Neural cell (in vitro differentiated cells): ENCODE measurements around the gene RGR. TPM values are rescaled to one million over a fixed set of nuclear protein-coding genes. Genes with fewer than 3 reads are reported as not detected.

Source experiments
- H2AFZ ChIP-seq: fragments of 200-600, 300-800 bp; sonication (generic), shearing (Covaris generic); 2 replicates; pipeline ENCODE4 v1.6.0; 2014; ENCODE audit warnings: low read depth, mild to moderate bottlenecking, antibody characterized with exemption, low read length, moderate library complexity
- H3F3A ChIP-seq: fragments of 200-600 bp; shearing (Covaris generic); 2 replicates; pipeline ENCODE4 v1.6.1; 2016; ENCODE audit warnings: mild to moderate bottlenecking, moderate library complexity, mixed read lengths, antibody characterized with exemption, low read length; ENCODE audit not compliant: insufficient read depth, poor library complexity, severe bottlenecking
- H3K27ac ChIP-seq: fragments of 200-600, 300-800 bp; sonication (generic), shearing (Covaris generic); 2 replicates; pipeline ENCODE4 v1.5.1; 2014; ENCODE audit warnings: mild to moderate bottlenecking, low read length, moderate library complexity
- H3K27me3 ChIP-seq: fragments of 300-800, 200-600 bp; sonication (generic), shearing (Covaris generic); 2 replicates; pipeline ENCODE4 v1.6.0; 2014; ENCODE audit warnings: mild to moderate bottlenecking, low read depth, low read length, moderate library complexity; ENCODE audit not compliant: insufficient read depth
- H3K36me3 ChIP-seq: fragments of 300-800, 200-600 bp; sonication (generic), shearing (Covaris generic); 2 replicates; pipeline ENCODE4 v1.5.1; 2014; ENCODE audit warnings: mild to moderate bottlenecking, antibody characterized with exemption, low read length, moderate library complexity; ENCODE audit not compliant: insufficient read depth
- H3K4me2 ChIP-seq: fragments of 300-800, 200-600 bp; sonication (generic), shearing (Covaris generic); 2 replicates; pipeline ENCODE4 v1.6.0; 2014; ENCODE audit warnings: mild to moderate bottlenecking, low read length
- H3K4me3 ChIP-seq: fragments of 300-800, 200-600 bp; sonication (generic), shearing (Covaris generic); 2 replicates; pipeline ENCODE4 v1.5.1; 2014; ENCODE audit warnings: mild to moderate bottlenecking, low read length, moderate library complexity
- H3K79me2 ChIP-seq: fragments of 200-600 bp; shearing (Covaris generic); replicated peaks from 2 replicates; pipeline ENCODE4 v1.6.0; 2014; ENCODE audit warnings: mild to moderate bottlenecking, low read length, moderate library complexity; ENCODE audit not compliant: insufficient read depth
- H3K9ac ChIP-seq: fragments of 300-800, 200-600 bp; sonication (generic), shearing (Covaris generic); 2 replicates; pipeline ENCODE4 v1.6.1; 2016; ENCODE audit warnings: mild to moderate bottlenecking, low read length, mixed read lengths
- H3K9me2 ChIP-seq: fragments of 200-600 bp; shearing (Covaris generic); 2 replicates; pipeline ENCODE4 v1.6.1; 2016; ENCODE audit warnings: mild to moderate bottlenecking, low read length, mixed read lengths; ENCODE audit not compliant: insufficient read depth
- H3K9me3 ChIP-seq: fragments of 200-600, 300-800 bp; sonication (generic), shearing (Covaris generic); 2 replicates; pipeline ENCODE4 v1.6.1; 2016; ENCODE audit warnings: mild to moderate bottlenecking, mixed run types, low read length, moderate library complexity, mixed read lengths
- H4K20me1 ChIP-seq: fragments of 200-600 bp; shearing (Covaris generic); 2 replicates; pipeline ENCODE4 v1.6.1; 2016; ENCODE audit warnings: mild to moderate bottlenecking, mixed run types; ENCODE audit not compliant: insufficient read depth
- CTCF ChIP-seq: fragments of 450-650 bp; IDR thresholded peaks from 2 replicates; pipeline ENCODE4 v1.5.1; 2014; ENCODE audit warnings: antibody characterized with exemption, mild to moderate bottlenecking, moderate library complexity; ENCODE audit not compliant: poor library complexity, severe bottlenecking
- EP300 ChIP-seq: fragments of 450-650 bp; conservative IDR thresholded peaks from 2 replicates; pipeline ENCODE4 v1.6.1; 2014; ENCODE audit warnings: antibody characterized with exemption, mild to moderate bottlenecking, moderate library complexity; ENCODE audit not compliant: poor library complexity, severe bottlenecking
- EZH2 ChIP-seq: fragments of 200-600, 300-800 bp; shearing (Covaris generic), sonication (generic); IDR thresholded peaks from 2 replicates; pipeline ENCODE4 v1.6.1; 2014; ENCODE audit warnings: antibody characterized with exemption, low read length, borderline replicate concordance, mild to moderate bottlenecking; ENCODE audit not compliant: insufficient read depth, poor library complexity, severe bottlenecking
- MXI1 ChIP-seq: fragments of 450-650 bp; conservative IDR thresholded peaks from 2 replicates; pipeline ENCODE4 v1.6.1; 2014; ENCODE audit warnings: antibody characterized with exemption, mild to moderate bottlenecking; ENCODE audit not compliant: poor library complexity, severe bottlenecking
- POLR2AphosphoS5 ChIP-seq: IDR thresholded peaks from 2 replicates; pipeline ENCODE4 v1.6.1; 2012
- RAD21 ChIP-seq: fragments of 450-650 bp; conservative IDR thresholded peaks from 2 replicates; pipeline ENCODE4 v1.6.1; 2014; ENCODE audit warnings: antibody characterized with exemption, mild to moderate bottlenecking, moderate library complexity
- REST ChIP-seq: IDR thresholded peaks from 2 replicates; pipeline ENCODE4 v1.6.1; 2012; ENCODE audit warnings: borderline replicate concordance
- SMC3 ChIP-seq: fragments of 450-650 bp; conservative IDR thresholded peaks from 2 replicates; pipeline ENCODE4 v1.6.1; 2014; ENCODE audit warnings: antibody characterized with exemption, mild to moderate bottlenecking, moderate library complexity; ENCODE audit not compliant: poor library complexity
- TAF1 ChIP-seq: IDR thresholded peaks from 2 replicates; pipeline ENCODE4 v1.6.1; 2012; ENCODE audit warnings: low read depth
- polyA plus RNA-seq: library from polyadenylated mRNA; depleted of rRNA; stranded (reverse); fragments of >200 nt; gene quantifications from 2 replicates; pipeline ENCODE4 v1.2.3, GENCODE V29; 2014

RGR gene
- polyA plus RNA-seq, 1 donor from 2014 or later = not detected

- Histone ChIP-seq H2AFZ (no peak overlapping the region), H3F3A (no peaks in the 10 kb centered on the region), H3K9me3 (no peaks in the 10 kb centered on the region), H3K4me2 (no peak overlapping the region), H3K36me3 (no peaks in the 10 kb centered on the region), H3K9ac (no peak overlapping the region), H3K9me2 (no peaks in the 10 kb centered on the region), H3K27ac (no peak overlapping the region), H3K4me3 (no peak overlapping the region), H4K20me1 (no peaks in the 10 kb centered on the region), H3K79me2 (no peaks in the 10 kb centered on the region), H3K27me3 (no peaks in the 10 kb centered on the region)
- TF ChIP-seq EP300 (no peak), RAD21 (no peak), POLR2AphosphoS5 (no peak), MXI1 (no peak), EZH2 (no peak)
Observed at GRCh38 chr10:84216834-84217233, 28.0 kb upstream of the RGR start.

GRCh38 chr10:84217746-84218145 lies 27.1 kb upstream of the RGR start:
- Histone ChIP-seq H3F3A (no peaks in the 10 kb centered on the region), H3K36me3 (no peaks in the 10 kb centered on the region), H3K4me2 (no peak overlapping the region), H3K9me2 (no peaks in the 10 kb centered on the region), H3K4me3 (no peak overlapping the region), H4K20me1 (no peaks in the 10 kb centered on the region), H3K79me2 (no peaks in the 10 kb centered on the region), H3K27me3 (no peaks in the 10 kb centered on the region), H2AFZ (no peak overlapping the region), H3K27ac (no peak overlapping the region), H3K9me3 (no peaks in the 10 kb centered on the region), H3K9ac (no peak overlapping the region)
- no peak for TF ChIP-seq TAF1
- TF ChIP-seq RAD21 = no peak
- no peak for TF ChIP-seq EP300
- no peak for TF ChIP-seq SMC3
- TF ChIP-seq POLR2AphosphoS5 = no peak
- no peak for TF ChIP-seq REST
- TF ChIP-seq MXI1 = no peak
- no peak for TF ChIP-seq EZH2
- no peak for TF ChIP-seq CTCF
